SK-N-DZ (cell line): ENCODE data around the gene SPDYE6.
"Not testable (repeated sequence)": the region's sequence is repeated elsewhere in the genome, so short reads cannot be mapped to it uniquely, and the experiment has no call there.

Experiments
- DNase-seq: peaks from one replicate; pipeline ENCODE4 v3.0.0-alpha.2; 2015; ENCODE audit warnings: low spot score

Gene SPDYE6

GRCh38 chr7:102364394-102364886 lies 8.2 kb upstream of the SPDYE6 start:
- not testable (repeated sequence) for DNase-seq

- peak; percentile 100 for DNase-seq
Measured at GRCh38 chr7:102363549-102364393, 7.5 kb upstream of the SPDYE6 start.

DNA sequence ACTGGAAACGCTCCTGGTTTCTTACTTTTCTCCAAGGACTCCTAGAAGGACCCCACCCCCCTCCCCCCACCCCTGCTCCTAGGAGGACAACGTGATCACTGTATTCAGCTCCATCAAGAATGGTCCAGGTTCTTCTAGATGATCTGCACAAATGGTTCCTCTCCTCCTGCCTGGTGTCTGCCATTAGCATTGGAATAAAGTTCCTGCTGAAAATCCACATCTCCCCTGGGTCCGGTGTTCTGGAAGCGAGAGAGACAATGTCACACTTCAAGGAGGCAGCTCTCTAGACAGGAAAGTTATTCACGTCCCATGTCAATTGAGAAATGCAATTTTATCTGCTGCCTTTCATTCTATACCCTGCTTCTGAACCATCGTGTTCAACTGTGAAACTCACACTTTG lies 9.3 kb downstream of the SPDYE6 start:
- DNase-seq = not testable (repeated sequence)

GRCh38 chr7:102340599-102341368 lies 15.5 kb downstream of the SPDYE6 start:
- not testable (repeated sequence) for DNase-seq

- not testable (repeated sequence) for DNase-seq
Measured at GRCh38 chr7:102337420-102337819, 18.8 kb downstream of the SPDYE6 start.

DNA sequence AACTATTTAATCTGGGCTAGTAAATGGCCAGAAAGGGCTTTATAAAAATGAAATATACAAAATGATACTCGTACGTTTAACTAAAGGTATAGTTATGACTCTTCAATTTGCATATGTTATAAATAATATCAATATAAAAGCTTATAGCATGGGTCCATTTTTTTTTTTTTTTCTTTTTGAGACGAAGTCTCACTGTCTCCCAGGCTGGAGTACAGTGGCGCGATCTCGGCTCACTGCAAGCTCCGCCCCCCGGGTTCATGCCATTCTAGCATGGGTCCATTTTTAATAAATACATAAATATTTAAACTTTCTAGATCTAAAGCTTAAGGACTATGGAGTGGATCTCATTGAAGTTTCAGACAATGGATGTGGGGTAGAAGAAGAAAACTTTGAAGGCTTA lies 19.2 kb downstream of the SPDYE6 start:
- not testable (repeated sequence) for DNase-seq

DNA sequence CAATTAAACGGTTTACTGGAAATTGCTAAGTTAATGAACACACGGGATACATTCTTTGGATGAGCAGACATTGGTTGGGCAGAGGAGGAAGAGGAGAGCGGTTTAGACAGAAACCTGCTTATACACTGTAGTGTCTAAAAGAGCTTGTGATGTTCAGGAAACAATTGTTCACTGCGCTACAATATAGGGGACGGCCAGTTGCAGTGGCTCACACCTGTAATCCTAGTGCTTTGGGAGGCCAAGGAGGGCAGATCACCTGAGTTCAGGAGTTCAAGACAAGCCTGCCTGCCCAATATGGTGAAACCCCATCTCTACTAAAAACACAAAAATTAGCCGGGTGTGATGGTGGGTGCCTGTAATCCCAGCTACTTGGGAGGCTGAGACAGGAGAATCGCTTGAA lies 20.7 kb downstream of the SPDYE6 start:
- DNase-seq = not testable (repeated sequence)

DNA sequence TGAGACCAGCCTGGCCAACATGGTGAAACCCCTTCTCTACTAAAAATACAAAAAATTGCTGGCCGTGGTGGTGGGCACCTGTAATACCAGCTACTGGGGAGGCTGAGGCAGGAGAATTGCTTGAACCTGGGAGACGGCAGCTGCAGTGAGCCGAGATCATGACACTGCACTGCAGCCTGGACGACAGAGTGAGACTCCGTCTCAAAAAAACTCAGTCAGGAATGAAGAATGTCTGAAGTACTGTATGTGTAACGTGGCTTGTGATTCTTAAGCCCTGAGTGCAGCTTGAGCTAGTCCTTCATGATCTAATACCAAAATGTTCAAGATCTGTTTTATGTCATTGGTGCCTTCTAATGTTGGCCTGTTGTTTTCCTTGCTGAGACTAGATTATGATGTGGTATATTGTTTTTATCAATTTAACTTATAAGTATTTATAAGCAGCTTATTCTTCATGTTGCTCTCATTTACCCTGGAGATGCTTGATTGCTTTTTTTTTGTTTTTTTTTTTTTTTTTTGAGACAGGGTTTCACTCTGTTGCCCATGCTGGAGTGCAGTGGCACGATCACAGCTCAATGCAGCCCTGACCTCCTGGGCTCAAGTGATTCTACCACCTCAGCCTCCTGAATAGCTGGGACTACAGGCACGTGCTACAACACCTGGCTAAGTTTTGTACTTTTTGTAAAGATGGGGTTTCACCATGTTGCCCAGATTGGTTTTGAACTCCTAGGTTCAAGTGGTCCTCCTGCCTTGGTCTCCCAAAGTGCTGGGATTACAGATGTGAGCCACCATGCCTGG lies 25.4 kb downstream of the SPDYE6 start:
- not testable (repeated sequence) for DNase-seq

- not testable (repeated sequence) for DNase-seq
Measured at GRCh38 chr7:102329366-102329765, 26.9 kb downstream of the SPDYE6 start.

- not testable (repeated sequence) for DNase-seq
Measured at GRCh38 chr7:102328863-102329262, 27.4 kb downstream of the SPDYE6 start.

GRCh38 chr7:102327183-102327582 lies 29.1 kb downstream of the SPDYE6 start:
- not testable (repeated sequence) for DNase-seq

- no peak for DNase-seq
Measured at GRCh38 chr7:102326157-102326889, 29.9 kb downstream of the SPDYE6 start.

DNA sequence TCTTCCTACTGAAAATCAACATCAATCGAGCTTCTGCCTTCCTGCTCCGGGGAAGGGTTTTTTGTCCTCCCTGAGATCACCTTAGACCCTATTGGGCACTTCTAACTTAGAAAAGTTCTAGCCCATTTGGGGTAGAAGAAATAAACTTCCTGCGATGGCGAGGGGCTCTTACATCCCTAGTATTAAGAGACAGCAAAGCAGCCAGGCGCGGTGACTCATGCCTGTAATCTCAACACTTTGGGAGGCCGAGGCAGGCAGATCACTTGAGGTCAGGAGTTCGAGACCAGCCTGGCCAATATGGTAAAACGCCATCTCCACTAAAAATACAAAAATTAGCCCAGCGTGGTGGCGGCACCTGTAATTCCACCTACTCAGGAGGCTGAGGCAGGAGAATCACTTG lies 31.1 kb downstream of the SPDYE6 start:
- DNase-seq = not testable (repeated sequence)

GRCh38 chr7:102323914-102324195 lies 32.4 kb downstream of the SPDYE6 start:
- no peak for DNase-seq

- DNase-seq = no peak
Measured at GRCh38 chr7:102322202-102322715, 34.0 kb downstream of the SPDYE6 start.

- DNase-seq = no peak
Measured at GRCh38 chr7:102321351-102322201, 34.7 kb downstream of the SPDYE6 start.

GRCh38 chr7:102320601-102321350 lies 35.5 kb downstream of the SPDYE6 start:
- DNase-seq = no peak

DNA sequence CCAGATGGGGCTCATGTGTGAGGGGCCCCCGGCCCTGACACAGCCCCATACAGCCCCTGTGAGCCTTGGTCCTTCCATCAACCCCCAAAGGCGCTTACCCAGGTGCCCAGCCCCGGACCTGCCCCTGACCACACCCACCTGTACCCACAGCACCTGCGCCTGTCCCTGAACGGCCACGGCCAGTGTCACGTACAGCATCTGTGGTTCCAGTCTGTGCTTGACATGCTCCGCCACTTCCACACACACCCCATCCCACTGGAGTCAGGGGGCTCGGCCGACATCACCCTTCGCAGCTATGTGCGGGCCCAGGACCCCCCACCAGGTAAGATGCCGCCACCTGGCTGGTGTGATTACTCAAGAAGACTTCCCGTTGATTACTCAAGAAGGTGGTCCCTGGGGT lies 36.1 kb downstream of the SPDYE6 start:
- no peak for DNase-seq

DNA sequence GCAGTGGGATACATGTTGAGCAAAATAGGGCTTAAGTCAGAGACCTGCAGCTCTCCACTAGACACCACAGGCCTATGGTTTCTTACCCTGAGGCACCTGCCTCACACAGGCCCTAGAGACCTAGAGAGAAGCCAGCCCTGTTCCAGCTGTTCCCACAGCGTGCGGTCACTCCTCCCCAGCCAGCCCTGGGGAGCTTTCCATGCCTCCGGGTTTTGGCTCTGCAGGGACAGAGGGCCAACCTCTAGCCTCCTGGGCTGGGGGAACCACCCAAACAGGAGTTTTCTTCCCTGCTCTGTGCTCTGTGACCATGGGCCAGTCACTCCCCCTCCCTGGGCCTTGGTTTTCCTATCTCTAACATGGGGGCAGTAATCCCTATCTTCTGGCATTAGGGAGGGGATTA lies 36.6 kb downstream of the SPDYE6 start:
- no peak for DNase-seq
